GM21737 (cell line): ENCODE data around the gene PDHA1.

Experiments used
- ATAC-seq: cut with Tn5 transposase; IDR thresholded peaks from one replicate; pipeline ENCODE4 v1.9.1; 2021; ENCODE audit warnings: mild to moderate bottlenecking, moderate library complexity; ENCODE audit not compliant: unreplicated experiment

PDHA1 gene

DNA sequence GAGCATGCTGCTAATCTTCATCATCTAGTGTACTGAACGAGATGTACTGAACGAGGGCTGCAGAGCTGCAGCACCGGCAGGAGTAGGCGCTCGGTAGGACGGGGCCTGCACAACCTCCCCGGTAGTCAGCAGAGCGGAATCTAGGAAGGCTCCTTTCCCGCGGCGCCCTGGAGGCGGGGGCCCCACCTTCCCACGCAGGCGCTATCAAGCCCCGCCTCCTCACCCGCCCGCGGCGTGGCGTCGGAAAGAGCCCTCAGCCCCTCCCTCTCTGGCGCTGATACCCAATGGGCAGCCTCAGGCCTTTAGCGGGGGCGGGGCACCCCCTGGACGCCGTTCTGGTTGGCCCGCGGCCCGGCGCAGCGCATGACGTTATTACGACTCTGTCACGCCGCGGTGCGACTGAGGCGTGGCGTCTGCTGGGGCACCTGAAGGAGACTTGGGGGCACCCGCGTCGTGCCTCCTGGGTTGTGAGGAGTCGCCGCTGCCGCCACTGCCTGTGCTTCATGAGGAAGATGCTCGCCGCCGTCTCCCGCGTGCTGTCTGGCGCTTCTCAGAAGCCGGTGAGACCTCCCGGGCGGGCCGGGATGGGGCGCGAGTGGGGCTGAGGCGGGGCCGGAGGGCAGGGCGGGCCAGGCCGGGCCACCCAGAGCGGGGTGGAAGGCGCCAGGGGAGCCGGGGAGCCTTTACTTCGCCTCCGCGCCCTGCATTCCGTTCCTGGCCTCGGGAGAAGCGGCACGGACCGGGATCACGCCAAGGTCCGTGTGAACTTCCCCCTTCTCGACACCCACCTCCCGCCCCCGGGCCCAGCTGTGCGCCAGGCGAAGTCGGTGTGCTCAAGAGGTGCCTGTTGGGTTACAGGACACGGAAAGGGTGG is at the start of gene PDHA1:
Gene PDHA1, plus strand, starts transcription at position 393 of the 874 bp plus-strand sequence. Its CDS starts 111 bp downstream, at position 504.
- ATAC-seq = peak; percentile 97

DNA sequence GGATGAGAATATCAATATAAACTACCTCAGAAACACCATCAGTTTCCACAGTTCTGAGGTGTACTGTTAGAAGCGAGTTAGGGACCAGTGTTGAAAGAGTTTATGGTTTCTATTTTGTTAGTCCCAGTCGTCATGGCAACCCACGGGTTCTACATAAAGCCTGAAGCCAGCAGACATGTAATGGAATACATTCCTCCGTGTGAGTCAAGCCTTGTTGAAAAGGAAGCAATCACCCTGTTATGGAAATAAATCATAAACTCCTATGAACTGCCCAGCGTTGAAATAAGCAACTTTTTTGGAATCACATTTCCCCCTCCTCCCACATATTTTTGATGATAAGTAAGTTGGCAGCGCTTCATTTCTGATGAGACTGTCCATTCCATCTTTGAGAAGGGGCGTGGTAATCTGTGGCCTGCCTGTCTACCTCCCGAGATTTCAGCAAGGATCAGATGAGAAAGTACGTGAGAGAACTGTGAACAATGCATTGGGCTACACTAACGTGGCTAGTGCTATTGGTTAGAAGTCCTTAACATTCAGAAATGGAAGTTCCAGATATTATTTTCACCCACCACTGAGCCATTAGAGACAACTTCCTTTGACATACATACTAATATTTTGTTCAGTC is 40.4 kb upstream of the PDHA1 start:
- no peak for ATAC-seq

DNA sequence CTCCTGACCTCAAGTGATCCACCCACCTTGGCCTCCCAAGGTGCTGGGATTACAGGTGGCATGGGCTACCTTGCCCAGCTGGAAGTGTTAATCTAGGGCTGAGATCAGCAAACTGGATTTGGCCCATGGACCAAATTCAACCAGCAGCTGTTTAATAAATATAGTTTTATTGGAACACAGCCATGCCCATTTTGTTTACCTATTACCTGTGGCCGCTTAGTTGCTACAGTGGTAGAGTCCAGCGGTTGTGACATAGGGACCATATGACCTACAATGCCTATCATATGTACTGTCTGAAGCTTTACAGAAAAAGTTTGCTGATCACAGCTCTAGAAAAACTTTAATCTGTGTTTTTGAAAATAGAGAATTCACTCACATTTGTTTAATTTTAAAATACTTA is 17.2 kb upstream of the PDHA1 start:
- ATAC-seq = no peak

DNA sequence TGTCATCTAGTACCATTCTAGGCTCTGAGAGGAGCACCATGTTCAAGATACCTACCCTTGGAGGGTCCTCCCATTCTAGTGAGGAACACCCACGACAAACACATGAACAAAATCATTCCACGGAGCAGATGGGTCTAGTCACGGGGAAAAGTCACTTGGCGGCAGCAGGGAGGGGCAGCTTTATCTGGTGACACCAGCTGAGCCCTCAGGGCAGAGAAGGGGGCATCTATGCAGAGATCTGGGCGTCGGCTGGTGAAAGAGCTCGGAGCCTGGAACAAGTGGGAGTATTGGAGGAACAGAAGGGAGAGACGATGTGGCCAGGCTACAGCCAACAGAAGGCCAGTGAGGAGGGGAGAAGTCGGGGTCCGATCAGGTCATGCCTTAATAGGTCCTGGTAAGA is 11.9 kb upstream of the PDHA1 start:
- ATAC-seq = no peak

DNA sequence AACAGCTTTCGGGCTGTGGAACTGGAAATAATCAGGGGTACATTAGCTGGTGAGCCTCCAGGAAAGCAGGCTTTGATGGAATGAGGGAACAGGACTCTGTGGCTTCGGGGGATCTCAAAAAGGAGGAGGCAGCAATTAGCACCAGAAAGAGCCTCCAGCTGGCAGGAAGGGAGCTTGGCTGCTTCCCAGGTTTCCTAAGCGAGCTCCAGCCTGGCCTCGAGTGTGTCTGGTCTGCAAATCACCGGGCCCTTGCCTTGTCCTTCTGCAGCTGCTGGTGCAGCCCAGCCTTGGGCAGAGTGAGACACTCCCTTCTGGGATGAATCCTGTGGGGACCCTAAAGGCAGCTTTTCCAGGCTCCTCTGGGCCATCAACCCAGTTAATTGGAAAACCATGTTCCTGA is 10.7 kb upstream of the PDHA1 start:
- no peak for ATAC-seq

DNA sequence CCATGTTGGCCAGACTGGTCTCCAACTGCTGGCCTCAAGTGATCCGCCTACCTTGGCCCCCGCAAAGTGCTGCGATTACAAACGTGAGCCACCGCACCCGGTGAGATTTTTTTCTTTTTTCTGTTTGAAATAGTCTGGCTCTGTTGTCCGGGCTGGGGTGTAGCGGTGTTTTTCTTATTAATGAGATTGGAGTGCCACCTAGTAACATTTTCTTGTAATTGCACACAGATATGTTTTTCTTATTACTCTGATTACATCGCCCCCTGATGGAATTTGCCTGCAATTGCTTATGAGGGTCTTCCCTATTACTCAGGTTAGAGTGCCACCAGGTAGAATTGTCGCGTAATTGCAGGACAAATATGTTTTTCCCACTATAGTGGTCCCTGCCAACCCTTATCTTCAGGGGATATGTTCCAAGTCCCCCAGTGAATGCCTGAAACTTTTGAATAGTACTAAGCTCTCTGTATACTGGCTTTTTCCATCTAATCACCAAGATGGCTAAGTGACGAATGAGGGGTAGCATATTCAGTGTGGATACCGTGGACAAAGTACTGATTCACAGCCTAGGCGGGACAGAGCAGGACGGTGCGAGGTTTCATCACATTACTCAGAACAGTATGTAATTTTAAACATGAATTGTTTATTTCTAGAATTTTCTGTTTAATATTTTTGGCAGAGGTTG is 8.6 kb upstream of the PDHA1 start:
- ATAC-seq = no peak

DNA sequence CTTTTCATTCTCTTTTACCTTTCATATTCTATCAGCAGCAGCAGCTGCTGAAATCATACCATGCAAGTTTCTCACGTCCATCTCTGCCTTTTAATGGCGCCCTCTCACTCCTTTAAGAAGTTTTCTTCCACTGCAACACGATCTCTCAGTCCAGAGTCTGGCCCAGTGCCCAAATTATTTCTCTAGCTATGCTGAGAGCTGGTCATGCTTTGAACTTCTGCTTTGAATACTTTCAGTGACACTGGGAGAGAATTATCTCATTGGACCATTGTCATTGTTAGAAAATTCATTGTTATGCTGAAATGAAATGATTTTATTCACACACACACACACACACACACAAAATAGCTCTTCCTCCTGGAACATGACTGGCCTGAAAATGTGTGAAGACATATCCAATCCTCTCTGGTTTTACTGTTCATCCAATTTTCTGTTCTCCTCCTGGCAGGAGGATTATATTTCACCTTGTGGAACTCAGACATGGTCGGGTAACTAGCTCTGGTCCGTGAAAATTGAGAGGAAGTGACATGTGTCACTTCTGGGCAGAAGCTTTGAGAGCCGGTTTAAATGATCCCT is 1.3 kb upstream of the PDHA1 start:
- no peak for ATAC-seq

DNA sequence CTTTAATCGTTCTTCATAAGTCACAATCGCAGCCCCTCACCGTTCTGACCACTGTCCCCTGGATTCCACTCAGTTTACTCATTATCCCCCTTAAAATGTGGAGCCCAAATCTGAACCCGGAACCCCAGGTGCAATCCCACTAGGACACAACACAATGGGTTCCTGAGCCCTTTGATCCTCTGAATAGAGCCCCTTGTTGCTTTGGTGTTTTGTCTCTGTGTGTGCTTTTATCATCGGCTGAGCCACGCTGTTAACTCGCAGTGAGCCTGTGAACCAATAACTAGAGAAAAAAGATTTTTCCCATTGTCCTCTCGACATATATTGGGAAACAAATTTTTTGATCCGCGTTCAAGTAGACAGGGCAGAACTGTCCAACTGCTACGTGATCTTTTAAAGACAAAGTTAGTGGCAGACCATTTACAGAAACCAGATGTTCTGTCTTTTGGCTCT is 617 bp upstream of the PDHA1 start:
- no peak for ATAC-seq

DNA sequence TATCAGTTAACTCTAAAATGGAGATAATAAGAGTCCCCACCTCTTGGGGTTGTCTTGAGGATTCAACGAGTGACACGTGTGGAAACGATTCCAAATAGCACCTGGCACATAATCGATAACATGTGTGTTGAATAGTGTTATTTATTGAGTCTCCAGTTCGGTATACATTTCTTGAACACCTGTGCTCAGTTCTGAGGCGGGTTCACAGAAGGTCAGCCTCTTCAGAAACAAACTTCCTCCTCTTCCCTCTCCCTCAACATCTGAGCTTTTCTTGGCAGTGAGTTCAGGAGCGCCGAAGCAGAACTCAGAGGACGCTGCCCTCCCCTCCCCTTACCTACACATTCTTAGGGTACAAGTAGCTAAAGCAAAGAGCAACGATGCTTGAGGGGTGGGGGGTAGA is 934 bp downstream of the PDHA1 start:
- ATAC-seq = no peak

DNA sequence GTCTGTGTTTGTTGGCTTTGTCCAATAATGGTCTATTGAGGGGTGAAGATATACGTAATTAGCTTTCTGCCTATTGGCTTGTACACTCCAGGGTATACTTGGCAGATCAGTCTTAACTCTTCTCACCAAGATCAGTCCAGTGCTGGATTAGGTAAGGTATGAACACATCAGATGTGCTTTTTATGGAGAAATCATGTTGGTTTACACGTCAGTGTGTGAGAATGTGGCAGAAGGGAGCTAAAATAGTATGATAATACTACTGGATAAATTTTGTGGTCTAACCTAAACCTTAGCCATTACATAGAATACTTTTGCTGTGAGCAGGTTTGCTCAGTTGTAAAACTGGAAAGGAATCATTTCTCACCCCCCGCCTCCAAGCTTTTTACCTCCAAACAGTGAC is 4.2 kb downstream of the PDHA1 start:
- ATAC-seq = no peak

DNA sequence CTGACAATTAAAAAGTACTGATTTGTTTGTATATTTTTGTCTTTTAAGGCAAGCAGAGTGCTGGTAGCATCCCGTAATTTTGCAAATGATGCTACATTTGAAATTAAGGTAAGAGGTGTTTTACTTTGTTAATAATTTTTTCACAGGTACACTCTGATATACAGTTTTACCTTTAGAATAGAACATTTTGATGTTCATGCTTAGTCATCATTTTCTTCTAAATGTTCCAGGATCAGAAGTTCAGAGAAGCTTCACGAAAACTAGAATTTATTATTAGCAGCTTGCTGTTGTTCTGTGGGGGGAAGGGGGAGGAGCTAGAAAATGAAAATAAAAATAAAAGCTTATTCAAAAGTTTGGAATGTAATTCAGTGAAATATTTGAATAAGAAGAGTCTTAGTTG is 5.5 kb downstream of the PDHA1 start:
- no peak for ATAC-seq

DNA sequence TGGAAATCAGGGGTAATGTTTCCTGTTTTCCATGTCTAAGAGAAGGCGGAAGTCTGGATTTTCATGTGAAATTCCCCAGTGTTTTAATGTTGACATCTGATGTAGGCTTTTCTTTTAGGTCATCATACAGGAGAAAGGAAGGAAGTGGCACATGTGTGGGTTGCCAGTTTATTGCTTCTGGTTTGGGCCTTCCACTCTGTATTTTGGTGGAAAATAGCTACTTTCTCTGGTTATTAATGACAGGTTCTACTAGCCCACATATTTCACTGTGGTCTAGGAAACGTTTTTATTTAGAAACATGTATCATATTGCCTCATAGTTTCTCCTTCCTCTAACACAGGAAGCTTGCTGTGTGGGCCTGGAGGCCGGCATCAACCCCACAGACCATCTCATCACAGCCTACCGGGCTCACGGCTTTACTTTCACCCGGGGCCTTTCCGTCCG is 7.2 kb downstream of the PDHA1 start:
- ATAC-seq = peak; percentile 94

DNA sequence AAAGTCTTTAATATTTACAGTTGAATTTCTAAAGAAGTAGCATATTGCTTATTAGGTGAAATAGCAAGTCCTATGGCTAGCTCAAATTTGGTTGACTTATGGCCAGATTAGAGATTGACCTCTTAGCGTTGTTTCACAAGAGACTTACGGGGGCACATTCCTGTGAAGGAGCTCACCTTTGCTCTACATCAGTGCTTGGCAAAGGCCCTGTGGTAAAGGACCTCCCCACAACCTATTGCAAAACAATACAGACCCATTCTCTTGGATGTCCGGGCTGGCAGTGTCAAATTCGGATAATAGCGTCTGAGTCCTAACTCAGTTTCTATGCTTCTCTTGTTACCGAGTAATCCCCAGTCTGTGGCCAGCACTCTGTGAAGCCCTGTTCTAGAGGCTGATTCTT is 10.9 kb downstream of the PDHA1 start:
- ATAC-seq = no peak

DNA sequence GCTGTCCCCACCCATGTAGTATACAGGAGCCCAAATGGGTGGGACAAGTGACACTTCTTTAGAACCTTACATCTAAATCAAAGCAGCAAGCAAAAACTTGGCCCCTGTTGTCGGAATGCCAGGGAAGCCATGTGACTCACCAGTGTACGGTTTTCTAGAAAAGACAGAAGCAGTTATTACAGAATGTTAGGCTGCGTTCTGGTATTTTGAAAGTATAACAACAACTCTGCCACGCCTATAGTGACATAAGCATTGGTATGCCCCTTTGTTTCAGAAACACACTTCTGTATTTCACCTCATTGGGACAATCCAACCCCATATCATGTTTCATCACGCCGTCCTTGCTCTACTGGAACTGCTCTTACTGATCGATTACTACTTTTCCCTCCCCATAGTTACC is 14.8 kb downstream of the PDHA1 start:
- no peak for ATAC-seq

DNA sequence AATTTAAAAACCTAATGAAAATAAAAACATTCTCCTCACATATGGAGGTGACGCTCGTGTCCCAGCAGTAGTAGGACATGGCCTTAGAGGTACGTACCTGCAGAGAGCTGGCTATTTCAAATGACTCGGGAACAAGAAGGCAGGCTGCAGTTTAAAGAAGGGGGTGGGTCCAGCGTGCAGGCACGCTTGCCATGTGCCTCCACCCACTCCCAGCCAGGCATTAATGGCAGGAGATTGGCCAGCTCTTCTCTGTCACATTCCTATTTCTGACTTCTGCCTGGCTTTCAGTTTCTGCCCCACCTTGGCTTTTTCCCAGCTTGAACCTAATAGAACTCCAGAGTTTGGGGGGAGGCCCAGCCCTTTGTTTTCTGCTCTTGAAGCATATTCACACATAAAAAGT is 17.2 kb downstream of the PDHA1 start:
- no peak for ATAC-seq

DNA sequence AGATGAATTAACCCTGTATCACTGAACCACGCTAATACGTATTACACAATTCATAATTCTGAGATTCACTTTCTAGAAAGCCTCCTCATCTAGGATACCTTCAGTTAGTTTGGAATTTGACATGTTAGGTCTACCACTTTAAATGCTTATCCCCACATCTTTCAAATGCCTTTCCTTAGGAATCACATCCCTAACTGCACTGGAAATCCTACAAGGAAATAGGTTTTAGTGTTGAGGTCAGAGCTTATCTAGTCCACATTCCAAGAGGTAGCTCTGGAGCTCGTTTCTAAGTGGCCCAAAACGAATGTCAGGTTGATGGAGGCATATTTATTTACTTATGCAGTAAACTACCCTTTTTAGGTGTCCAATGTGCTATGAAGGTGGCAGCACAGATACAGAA is 18.0 kb downstream of the PDHA1 start:
- ATAC-seq = no peak

DNA sequence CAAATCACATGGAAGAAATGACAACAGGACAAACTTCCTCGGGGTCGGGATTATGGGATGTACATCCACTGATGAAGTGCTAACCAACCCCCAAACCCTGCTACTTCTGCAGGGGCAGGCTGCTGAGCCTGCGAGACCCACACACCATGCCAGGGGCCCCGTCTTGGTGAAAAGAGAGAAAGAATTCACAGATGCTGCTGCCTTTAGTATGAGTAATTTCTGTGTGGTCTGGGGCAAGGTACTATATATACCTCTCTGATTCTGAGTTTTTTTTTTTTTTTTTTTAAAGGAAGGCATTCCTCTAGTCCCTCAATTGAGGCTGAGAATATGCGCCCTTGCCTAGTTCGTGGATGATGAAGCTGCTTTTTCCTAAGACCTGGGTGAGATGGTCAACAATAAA is 24.8 kb downstream of the PDHA1 start:
- no peak for ATAC-seq

DNA sequence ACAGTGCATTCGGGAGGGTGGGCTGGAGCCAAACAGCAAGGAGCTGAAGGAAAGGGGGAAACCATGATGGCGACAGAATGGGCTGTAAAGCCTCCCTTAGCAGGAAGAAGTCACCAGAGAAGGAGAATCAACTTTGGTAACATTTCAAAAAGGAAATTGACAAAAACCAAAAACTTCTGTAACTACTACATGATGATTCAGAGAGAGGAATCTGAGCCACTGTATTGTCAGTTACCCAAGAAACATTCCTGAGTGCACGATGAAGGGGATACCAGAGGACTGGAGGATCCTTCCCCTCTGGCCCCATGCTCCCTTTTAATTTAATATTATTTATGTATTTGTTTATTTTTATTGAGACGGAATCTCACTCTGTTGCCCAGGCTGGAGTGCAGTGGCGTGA is 26.3 kb downstream of the PDHA1 start:
- ATAC-seq = no peak

DNA sequence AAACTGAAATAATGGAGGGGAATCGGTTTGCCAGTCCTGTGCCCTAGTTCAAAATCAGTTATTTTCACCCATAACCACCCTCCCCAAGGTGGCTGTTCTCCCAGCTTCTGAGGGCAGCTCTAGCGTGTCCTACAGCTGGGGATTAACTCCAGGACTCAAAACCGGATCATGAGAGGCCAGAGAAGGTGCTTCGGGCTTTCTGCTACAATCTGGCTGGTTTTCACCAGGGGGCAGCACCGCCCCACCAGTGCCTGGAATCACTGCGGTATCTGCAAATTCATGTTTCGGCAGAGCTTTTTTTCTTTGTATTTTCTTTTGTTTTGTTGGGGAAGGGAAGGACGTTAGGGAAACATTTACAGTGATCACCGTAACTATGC is 28.4 kb downstream of the PDHA1 start:
- ATAC-seq = peak; percentile 57

DNA sequence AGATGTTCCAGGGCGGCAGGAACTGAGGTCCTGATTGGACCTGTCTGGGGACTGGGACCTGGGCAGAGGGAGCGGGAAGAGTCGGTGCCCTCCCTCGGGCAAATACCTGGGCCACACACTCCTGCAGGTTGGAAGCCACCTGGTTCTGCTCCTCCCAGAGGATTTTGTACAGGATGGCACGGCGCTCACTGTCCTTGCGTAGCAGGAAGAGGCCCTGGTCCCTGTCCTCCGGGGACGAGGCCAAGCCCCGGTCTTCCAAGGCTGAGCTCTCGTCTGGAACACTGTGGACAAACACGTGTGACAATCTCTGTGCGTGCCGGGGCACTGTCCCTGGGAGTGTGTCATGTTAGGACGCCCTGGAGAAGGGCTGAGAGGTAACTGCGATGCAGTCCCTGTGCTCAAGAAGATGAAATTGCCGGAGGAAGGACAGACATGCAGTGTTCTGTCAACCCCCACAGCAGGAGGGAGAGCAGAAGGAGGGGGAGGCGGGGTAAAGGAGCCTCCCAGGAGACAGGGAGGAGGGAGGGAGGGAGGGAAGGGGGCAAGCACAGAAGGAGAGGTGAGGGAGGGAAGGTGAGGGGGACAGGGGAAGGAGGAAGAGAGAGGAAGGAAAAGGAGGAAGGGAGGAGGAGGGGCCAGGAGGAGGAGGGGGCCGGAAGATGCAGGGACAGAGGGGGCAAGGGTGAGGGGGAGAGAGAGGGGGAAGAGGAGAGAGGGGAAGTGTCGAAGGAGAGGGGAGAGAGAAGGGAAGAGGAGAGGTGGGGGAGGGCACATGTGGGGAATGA is 29.0 kb downstream of the PDHA1 start:
- ATAC-seq = peak; percentile 27
